NCI-H1417 (cell line): ENCODE results near the gene FITM1.
"Not testable (repeated sequence)": the region's sequence is repeated elsewhere in the genome, so short reads cannot be mapped to it uniquely, and the experiment has no call there.

Source experiments
- DNase-seq, 3 experiments: peaks; one replicate each; lab custom pipeline; 2025; lab: John Stamatoyannopoulos, UW

Gene FITM1

DNA sequence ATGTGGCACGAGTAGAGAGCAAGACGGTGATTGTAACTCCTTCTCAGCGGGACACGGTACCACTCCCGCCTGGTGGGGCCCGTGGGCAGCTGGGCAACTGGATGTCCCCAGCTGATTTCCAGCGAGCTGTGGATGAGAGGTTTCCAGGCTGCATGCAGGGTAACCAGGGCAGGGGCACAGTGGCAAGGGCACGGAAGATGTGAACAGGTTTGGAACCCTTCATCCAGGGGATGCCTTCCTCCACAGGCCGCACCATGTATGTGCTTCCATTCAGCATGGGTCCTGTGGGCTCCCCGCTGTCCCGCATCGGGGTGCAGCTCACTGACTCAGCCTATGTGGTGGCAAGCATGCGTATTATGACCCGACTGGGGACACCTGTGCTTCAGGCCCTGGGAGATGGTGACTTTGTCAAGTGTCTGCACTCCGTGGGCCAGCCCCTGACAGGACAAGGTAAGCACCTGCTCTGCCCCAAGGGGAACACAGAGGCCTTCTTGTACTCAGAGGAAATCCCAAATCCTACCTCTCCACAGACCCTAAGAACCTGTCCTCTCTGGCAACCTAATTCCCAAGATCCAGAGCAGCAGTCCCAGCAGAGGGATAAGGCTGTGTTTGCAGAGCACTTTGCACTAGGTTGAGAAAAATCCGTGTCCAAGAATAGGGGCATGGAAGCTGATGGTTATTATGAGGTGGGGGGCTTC is 32.1 kb upstream of the FITM1 start:
- no peak for DNase-seq

DNA sequence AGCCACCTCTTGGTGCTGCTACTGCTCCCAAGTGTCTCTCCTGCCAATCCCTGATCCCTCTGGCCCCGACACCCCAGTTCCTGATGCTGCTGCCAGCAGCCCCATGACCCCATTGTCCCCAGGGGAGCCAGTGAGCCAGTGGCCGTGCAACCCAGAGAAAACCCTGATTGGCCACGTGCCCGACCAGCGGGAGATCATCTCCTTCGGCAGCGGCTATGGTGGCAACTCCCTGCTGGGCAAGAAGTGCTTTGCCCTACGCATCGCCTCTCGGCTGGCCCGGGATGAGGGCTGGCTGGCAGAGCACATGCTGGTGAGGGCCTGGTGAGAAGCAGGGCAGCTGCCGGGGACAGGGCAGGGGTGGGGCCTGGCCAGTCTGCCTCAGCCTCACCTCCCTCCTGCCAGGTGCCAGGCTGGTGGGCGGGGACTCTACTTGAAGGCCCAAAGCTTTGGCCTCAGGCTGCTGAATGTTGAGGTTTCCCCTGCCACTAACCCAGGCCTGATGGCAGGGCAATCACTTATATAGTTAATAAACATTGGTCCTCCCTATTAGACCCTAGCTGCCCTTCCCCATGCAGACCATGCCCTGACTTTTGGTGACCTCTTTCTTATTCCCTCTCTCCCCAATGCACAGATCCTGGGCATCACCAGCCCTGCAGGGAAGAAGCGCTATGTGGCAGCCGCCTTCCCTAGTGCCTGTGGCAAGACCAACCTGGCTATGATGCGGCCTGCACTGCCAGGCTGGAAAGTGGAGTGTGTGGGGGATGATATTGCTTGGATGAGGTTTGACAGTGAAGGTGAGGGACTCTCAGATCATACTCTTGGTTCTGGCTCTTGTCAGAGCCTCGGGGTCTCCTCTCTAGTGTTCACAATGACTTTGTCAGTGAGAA is 31.3 kb upstream of the FITM1 start:
- peak; percentile 57 to 83 (median 65) for DNase-seq

DNA sequence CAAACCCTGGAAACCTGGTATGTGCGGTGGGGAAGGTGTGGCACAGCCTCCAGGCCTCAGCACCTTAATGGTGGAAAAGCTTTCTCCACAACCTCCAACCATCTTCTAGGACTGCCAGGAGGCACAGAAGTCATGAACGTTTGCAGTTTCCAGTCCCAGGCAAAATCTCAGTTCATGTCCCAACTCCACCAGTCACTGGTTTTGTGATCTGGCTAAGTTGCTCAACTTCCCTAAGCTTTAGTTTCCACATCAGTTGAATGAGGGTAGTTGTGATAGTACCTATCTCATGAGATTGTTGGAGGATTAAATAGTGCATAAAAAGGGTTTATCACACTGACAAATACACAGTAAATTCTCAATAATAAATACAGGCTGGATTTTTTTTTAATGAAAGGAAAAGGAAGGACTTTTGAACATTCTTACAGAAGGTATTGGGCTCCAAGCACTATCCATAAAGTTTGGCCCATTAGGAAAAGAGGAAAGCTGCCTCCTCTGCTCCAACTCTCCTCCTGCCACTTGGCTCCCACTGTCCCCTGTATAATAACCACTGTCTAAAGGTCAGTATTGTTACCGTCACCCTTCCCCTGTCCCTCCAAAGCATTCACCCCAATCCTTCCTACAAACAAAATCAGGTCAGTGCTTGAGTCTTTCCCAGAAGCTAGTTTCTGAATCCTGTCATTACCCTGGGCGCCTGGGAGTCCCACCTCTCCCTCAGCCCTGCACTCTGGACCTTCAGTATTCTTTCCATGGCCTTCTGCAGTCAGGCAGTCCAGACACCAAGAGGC is 30.1 kb upstream of the FITM1 start:
- no peak for DNase-seq

DNA sequence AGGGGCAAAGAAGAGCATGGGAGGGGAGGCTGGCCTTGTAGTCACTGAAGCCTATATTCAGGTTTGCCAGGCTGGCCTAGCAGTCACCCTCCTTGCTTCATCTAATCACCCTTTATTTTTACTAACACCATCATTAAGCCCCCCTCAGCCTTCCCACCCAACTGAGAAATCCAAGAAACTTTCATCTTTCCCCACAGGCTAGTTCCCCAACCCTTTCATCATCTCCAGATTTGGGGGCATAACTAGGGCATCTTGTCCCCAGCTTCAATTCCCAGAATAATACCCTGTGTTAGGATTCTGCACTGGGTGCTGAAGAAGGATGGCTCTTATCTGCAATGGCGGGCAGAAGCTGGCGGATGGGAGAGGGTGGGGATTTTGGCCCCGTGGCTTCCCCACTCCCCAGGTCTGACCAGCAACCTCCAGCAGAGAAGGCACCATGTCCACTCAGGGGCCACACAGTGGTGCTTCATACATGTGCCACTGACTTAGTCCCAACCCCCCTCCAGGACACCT is 29.4 kb upstream of the FITM1 start:
- no peak for DNase-seq

DNA sequence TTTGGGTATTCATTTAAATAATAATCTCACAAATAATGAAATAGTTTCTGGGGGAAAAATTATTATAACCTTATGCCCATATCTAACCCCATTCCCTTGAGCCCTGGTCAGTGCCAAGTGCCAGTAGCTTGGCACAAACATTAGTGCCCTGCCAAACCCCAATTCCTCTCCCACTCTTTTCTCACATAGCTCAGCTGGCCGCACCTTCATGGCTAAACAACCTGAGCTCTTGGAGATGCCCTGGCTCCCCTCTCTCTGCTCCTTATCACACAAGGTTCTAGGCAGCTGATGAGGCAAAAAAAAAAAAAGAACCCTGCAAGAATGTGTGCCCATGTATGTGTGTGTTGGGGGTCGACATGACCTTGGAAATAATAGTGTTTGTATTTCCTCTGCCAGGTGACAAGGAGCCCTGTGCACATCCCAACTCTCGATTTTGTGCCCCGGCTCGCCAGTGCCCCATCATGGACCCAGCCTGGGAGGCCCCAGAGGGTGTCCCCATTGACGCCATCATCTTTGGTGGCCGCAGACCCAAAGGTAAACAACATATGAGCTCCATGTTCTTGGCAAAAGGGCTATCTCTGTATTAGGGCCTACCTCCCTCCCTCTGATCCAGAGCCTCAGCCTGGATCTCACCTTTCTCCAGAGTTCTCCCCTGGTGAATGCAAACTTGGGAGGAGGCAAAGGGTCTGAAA is 28.0 kb upstream of the FITM1 start:
- no peak for DNase-seq

DNA sequence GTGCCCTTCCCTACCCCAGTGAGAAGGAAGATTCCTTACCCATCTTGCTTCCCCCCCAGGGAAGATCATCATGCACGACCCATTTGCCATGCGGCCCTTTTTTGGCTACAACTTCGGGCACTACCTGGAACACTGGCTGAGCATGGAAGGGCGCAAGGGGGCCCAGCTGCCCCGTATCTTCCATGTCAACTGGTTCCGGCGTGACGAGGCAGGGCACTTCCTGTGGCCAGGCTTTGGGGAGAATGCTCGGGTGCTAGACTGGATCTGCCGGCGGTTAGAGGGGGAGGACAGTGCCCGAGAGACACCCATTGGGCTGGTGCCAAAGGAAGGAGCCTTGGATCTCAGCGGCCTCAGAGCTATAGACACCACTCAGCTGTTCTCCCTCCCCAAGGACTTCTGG is 27.0 kb upstream of the FITM1 start:
- DNase-seq: no peak

DNA sequence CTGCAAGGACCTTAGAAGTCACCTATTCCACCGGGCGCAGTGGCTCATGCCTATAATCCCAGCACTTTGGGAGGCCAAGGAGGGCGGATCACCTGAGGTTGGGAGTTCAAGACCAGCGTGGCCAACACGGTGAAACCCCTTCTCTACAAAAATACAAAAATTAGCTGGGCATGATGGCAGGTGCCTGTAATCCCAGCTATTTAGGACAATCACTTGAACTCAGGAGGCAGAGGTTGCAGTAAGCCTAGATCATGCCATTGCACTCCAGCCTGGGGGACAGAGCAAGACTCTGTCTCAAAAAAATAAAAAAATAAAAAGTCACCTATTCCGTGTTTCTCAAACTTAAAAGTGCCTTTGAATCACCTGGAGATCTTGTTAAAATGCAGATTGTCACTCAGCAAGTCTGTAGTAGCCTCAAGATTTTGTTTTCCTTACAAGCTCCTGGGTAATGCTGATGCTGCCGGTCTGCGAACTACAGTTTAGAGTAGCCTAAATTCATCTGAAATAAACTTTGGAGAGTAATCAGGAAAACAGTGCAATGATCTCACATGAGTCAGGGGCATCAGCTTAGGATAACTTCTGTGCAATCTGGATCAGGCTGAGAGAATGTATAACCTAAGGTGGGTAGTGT is 24.7 kb upstream of the FITM1 start:
- not testable (repeated sequence) for DNase-seq

DNA sequence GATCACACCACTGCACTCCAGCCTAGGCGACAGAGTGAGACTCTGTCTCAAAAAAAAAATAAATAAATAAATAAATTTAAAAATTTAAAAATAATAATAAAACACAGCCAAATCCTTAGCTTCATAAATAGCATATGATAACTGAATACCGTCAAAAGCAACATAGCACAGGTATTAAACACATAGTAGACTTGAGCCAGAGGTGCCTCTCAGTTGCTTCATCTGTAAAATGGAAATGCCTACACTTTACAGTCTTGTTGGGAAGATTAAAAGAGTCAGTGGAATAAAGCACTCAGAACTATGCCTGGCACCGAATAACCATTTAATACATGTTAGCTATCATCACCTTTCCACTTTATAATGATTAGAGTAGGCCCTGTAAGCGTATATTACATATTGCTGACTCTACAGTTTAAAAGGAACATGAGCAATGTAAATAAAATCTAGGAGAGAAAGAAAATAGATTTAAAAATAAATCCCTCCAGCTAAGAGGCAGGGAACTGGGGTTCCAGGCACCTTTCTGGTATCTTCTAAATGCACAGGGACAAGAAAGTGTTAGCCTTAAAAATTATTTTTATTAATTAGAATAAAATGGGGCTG is 23.7 kb upstream of the FITM1 start:
- no peak for DNase-seq

DNA sequence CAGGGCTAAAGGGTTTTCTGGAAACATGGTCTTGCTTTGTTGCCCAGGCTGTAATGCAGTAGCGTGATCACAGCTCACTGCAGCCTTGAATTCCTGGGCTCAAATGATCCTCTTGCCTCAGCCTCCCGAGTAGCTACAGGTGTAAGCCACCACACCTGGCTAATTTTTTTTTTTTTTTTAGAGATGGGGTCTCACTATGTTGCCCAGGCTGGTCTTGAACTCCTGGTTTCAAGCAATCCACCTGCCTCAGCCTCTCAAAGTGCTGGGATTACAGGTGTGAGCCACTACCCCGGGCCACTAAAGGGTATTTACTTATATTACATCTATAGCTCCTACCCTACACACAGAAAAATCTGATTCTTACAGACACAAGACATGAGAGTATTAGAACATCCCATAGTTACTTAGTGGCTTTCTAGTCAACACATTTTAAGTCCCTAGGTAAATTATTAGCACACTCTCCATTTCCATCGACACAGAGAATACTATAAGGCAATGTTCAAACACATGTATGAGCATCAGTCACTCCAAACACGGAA is 22.1 kb upstream of the FITM1 start:
- DNase-seq: no peak

DNA sequence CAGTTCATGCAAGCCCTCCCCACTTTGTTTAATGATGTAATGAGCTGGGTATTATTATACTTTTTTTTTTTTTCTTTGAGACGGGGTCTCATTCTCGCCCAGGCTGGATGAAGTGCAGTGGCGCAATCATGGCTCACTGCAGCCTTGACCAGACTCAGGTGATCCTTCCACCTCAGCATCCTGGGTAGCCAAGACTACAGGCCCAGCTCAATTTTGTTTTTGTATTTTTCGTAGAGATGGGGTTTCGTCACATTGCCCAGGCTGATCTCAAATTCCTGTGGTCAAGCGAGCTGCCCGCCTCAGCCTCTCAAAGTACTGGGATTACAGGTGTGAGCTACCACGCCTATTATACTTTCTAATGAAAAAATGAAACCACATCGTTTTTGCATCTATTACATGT is 20.4 kb upstream of the FITM1 start:
- no peak for DNase-seq

DNA sequence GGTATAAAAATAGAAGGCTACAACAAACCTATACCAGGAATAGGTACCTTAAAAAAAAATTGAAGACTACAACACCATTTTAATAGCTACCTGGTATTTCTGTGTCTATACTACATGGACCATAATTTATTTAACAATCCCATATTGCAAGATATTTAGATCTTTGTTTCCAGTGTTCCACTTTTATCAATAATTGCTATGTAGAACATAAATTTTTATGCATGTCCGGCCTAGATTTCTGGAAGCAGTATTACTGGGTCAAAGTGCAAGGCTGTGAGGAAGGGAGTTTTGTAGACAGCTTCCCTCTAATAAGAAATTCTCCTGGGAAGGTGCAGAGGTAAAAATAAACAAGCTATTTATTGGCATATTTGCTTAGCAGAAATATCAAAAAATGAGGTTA is 19.9 kb upstream of the FITM1 start:
- no peak for DNase-seq

DNA sequence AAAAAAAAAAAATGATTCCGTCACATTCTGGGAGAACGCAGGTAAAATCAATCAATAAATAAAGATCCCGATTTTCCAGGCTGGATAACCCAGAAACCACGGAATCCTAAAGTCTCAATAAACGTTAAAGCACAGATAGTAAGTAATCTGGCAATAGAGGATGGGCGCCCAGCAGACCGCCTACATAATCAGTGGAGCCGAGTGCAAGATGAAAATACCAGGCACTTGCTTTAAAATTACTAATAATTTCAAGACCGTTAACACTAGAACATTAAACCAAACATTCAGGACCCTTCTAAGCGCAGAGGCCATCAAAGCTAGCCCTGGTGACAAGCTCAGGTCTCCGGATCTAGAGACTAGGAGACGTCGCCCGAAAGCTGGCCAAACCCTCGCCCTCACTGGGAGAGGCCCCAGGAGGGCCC is 17.1 kb upstream of the FITM1 start:
- peak in 1 of 3 experiments; percentile 57 for DNase-seq

DNA sequence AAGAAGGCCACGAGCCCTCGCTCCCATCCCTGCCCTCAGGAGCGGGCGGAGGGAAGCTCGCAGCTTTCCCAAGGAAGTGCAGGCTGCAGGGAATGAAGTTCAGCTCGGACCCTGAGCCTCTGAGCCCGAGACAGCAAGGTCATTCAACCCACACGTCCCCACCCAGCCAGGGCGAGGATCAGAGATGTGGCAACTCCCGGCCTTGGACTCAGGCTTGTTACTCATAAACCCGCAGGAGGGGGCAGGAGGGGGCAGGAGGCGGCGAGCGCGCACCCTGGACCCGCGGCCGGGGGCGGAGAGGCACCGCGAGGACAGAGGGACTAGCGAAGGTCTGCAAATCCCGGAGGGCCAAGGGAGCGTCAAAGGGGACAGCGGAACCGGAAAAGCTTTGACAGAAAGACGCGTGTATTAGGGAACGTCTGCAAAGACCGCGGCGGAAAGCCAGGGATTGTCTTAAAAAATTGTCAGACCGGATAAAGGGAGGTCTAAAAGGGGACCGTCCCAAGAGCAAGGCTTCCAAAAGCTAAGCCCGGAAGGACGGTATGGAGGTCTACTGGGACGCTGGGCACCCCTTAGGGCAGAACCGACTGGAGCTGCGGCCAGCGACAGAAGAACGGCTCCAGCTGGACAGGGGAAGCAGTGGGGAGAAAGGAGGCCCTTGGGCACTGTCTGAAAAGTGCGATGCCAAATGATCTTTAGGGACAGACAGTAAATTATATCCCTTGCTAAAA is 16.5 kb upstream of the FITM1 start:
- DNase-seq: peak; percentile 90 to 96 (median 95)

DNA sequence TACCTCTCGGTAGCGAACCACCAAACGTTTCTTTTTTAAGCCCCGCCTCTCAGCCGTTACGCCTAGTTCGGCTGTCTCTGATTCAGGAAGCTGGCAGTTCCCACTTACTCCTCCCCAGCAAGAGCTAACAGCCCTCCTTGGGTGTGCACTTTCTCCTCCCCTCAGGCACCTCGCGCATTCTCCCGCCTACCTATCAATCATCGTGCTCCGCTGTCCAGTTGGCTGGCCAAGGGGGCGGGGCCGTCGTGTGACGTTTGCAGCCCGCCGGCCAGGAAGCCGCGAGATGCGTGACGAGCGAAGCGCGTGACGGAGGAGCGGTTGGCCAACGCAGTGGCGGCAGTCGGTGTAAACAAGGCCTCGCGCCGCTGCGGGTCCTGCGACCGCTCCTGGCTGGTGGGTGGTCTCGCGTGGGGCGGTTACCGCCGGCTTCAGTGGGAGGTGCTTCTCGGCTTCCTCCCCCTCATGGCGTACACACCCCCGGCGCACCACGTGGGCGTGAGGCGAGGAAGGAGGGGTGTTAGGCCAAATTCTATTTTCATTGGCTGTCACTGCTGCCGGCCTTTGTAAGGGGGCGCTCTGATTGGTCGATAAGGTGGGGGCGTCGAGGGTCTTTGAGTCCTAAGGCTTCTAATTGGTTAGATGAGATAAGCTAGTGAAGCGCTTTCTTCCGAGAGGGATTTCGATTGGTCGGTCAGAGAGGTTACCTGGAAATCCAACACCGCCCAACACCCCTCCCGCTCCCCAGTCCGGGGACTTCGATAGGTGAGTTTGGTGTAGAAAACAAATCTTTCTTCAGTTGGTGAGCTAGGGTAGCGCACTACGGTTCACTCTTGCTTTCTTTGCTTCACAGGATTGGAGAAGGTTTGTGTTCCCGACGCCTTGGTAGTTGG is 15.7 kb upstream of the FITM1 start, which contains the start of the genes DCAF11 and NRL:
DCAF11 (plus strand) TSS at position 246 of the 890 bp plus-strand sequence. CDS start 818 bp downstream, outside the sequence.
NRL (minus strand) TSS at position 418 of the 890 bp plus-strand sequence. CDS start 32,101 bp downstream, outside the sequence.
- peak; percentile 100 for DNase-seq

DNA sequence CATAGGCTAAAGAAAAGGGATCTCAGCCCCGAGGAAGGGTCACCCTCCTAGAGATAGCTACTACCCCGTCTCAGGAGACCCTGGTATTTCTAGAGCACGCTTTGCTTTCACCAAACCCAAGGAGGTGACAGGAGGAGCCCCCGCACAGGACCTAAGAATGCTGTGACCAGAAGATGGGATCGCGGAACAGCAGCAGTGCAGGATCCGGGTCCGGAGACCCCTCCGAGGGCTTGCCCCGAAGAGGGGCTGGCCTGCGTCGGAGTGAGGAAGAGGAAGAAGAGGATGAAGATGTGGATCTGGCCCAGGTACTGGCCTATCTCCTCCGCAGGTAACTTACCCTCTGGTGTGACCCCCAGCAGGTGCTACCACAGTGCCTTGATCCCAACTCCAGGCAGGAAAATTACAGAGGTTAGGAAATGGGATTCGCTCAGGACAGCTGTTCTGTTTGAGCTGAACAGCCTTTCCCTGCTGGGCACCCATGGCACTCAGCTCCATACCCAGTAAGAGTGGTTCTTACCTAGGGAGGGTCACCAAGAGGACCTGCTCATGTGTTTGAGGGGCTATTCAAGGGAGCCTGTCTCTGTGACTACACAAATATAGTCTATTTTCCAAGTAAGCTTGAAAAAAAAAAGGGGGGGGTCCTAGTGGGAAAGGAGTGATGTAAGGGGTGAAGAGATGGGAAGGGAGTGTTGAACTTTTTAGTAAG is 14.9 kb upstream of the FITM1 start:
- DNase-seq: peak in 1 of 3 experiments; percentile 30

DNA sequence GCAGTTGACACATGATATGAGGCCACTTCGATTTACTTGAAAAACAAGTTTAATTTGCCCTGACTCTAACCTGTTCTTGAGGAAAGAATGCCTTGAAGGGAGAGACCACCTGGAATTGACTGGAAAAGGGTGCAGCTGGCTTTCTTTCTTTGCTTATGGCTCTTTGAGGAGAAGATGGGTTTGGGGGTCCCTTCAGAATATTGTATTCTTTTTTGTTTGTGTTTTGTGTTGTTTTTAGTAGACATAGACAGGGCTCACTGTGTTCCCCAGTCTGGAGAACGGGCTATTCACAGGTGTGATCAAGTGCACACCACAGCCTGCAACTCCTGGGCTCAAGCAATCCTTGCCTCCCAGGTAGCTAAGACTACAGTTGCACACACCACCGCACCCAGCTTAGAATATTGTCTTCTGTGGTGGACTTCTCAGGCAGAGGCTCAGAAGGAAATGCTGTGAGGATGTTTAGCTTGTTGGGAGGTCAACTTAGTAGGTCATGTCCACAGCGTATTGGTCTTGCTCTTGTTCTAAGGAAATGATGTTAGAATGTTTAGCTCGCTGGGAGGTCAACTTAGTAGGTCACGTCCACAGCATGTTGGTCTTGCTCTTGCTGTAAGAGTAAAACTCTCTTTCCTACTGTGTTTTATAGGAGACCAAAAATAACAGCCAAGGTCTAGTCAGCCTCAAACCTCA is 14.2 kb upstream of the FITM1 start:
- no peak for DNase-seq

DNA sequence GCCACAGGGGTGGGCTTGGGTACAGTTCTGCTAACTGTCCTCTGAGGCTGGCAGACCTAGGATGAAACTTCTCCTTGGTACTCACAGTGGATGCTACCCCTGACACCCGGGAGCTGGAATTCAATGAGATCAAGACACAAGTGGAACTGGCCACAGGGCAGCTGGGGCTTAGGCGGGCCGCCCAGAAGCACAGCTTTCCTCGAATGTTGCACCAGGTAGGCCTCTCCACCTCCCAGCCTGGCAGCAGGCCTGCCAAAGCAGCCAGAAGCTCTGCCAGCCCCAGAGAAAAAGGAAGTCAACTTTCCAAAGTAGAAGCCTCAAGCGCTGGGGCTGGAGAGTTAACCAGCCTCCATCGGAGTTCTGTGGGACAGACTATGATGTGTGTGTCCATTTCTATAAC is 13.3 kb upstream of the FITM1 start:
- DNase-seq: no peak
